Astrocyte (in vitro differentiated cells and primary cell): Measurements from ENCODE around the gene FHAD1. TPM values are rescaled to one million over a fixed set of nuclear protein-coding genes. Genes with fewer than 3 reads are reported as not detected.

ENCODE experiments used
- DNase-seq: peaks from one replicate; pipeline ENCODE4 v3.0.0-alpha.2; 2010; ENCODE audit warnings: low read depth
- FAIRE-seq: peaks from 2 replicates; lab custom pipeline; 2011; peaks lifted over from hg19 to GRCh38; lab: Jason Lieb, UNC
- H2AFZ ChIP-seq: 2 replicates; pipeline ENCODE4 v1.6.0; 2012; ENCODE audit warnings: low read depth, low read length, inconsistent platforms
- H3K27ac ChIP-seq: 2 replicates; pipeline ENCODE4 v1.5.1; 2011; ENCODE audit warnings: low read depth, low read length, inconsistent platforms
- H3K27me3 ChIP-seq: 2 replicates; pipeline ENCODE4 v1.6.0; 2011; ENCODE audit warnings: low read length, inconsistent platforms; ENCODE audit not compliant: insufficient read depth
- H3K36me3 ChIP-seq: 2 replicates; pipeline ENCODE4 v1.5.1; 2011; ENCODE audit warnings: low read length, inconsistent platforms; ENCODE audit not compliant: insufficient read depth
- H3K4me1 ChIP-seq: 2 replicates; pipeline ENCODE4 v1.5.1; 2011; ENCODE audit warnings: low read length, inconsistent platforms; ENCODE audit not compliant: insufficient read depth
- H3K4me2 ChIP-seq: 2 replicates; pipeline ENCODE4 v1.6.0; 2012; ENCODE audit warnings: low read length, inconsistent platforms
- H3K4me3 ChIP-seq: 2 replicates; pipeline ENCODE4 v1.5.1; 2011; ENCODE audit warnings: low read depth, mild to moderate bottlenecking, low read length, inconsistent platforms; ENCODE audit not compliant: insufficient read depth
- H3K79me2 ChIP-seq: 2 replicates; pipeline ENCODE4 v1.6.0; 2012; ENCODE audit warnings: mild to moderate bottlenecking, low read length, inconsistent platforms; ENCODE audit not compliant: insufficient read depth
- H3K9ac ChIP-seq: 2 replicates; pipeline ENCODE4 v1.6.0; 2012; ENCODE audit warnings: mild to moderate bottlenecking, low read length, inconsistent platforms
- H3K9me3 ChIP-seq: 2 replicates; pipeline ENCODE4 v1.5.1; 2012; ENCODE audit warnings: low read depth, mild to moderate bottlenecking, low read length, inconsistent platforms; ENCODE audit not compliant: insufficient read depth
- H4K20me1 ChIP-seq: 2 replicates; pipeline ENCODE4 v1.6.0; 2012; ENCODE audit warnings: low read length, inconsistent platforms; ENCODE audit not compliant: insufficient read depth
- H3K27ac Mint-ChIP-seq: one replicate; pipeline ENCODE4 v1.8.0; 2021; ENCODE audit warnings: mild to moderate bottlenecking, mixed read lengths; ENCODE audit not compliant: unreplicated experiment
- H3K27me3 Mint-ChIP-seq: one replicate; pipeline ENCODE4 v1.8.0; 2021; ENCODE audit warnings: low read depth, mixed read lengths; ENCODE audit not compliant: unreplicated experiment
- H3K36me3 Mint-ChIP-seq: one replicate; pipeline ENCODE4 v1.8.0; 2021; ENCODE audit warnings: low read depth, mixed read lengths; ENCODE audit not compliant: unreplicated experiment
- H3K4me1 Mint-ChIP-seq: one replicate; pipeline ENCODE4 v1.8.0; 2021; ENCODE audit warnings: low read depth, mixed read lengths; ENCODE audit not compliant: unreplicated experiment
- H3K4me3 Mint-ChIP-seq: one replicate; pipeline ENCODE4 v1.8.0; 2021; ENCODE audit warnings: mild to moderate bottlenecking, moderate library complexity, mixed read lengths; ENCODE audit not compliant: unreplicated experiment
- H3K9me3 Mint-ChIP-seq: one replicate; pipeline ENCODE4 v1.8.0; 2021; ENCODE audit warnings: mild to moderate bottlenecking, mixed read lengths; ENCODE audit not compliant: unreplicated experiment
- EZH2 ChIP-seq: IDR thresholded peaks from 2 replicates; pipeline ENCODE4 v1.6.1; 2012; ENCODE audit warnings: mild to moderate bottlenecking, low read length, inconsistent platforms; ENCODE audit not compliant: insufficient read depth
- total RNA-seq: library from RNA; stranded (reverse); gene quantifications from 2 replicates; pipeline ENCODE4 v1.2.1, GENCODE V29; 2021
- TF ChIP-seq, protein P1 (sequence below): IDR thresholded peaks from 2 replicates; pipeline ENCODE4 v1.5.1; 2011; ENCODE audit warnings: low read depth, mild to moderate bottlenecking, inconsistent platforms, low read length, moderate library complexity; ENCODE audit not compliant: insufficient read depth

The FHAD1 gene
- total RNA-seq, 1 donor from 2014 or later, result 0.25 TPM

- H3K4me2 ChIP-seq, result peak within 1 kb of the TSS; percentile 89
- DNase-seq (peak; percentile 46), FAIRE-seq (no peak)
- peak within 1 kb of the TSS; percentile 86 for H3K4me3 Mint-ChIP-seq
- H3K79me2 ChIP-seq, result peaks cover 44% of the 10 kb centered on the region
- peaks cover 13% of the 10 kb centered on the region for H3K36me3 Mint-ChIP-seq
- H4K20me1 ChIP-seq, result peaks cover 41% of the 10 kb centered on the region
- H3K27ac ChIP-seq, result peak within 1 kb of the TSS; percentile 55
- TF ChIP-seq, protein P1, sequence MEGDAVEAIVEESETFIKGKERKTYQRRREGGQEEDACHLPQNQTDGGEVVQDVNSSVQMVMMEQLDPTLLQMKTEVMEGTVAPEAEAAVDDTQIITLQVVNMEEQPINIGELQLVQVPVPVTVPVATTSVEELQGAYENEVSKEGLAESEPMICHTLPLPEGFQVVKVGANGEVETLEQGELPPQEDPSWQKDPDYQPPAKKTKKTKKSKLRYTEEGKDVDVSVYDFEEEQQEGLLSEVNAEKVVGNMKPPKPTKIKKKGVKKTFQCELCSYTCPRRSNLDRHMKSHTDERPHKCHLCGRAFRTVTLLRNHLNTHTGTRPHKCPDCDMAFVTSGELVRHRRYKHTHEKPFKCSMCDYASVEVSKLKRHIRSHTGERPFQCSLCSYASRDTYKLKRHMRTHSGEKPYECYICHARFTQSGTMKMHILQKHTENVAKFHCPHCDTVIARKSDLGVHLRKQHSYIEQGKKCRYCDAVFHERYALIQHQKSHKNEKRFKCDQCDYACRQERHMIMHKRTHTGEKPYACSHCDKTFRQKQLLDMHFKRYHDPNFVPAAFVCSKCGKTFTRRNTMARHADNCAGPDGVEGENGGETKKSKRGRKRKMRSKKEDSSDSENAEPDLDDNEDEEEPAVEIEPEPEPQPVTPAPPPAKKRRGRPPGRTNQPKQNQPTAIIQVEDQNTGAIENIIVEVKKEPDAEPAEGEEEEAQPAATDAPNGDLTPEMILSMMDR, result no peak
- no peak for TF ChIP-seq EZH2
- H3K4me1 Mint-ChIP-seq, result peaks cover 18% of the 10 kb centered on the region
- no peaks in the 10 kb centered on the region for H3K27me3 ChIP-seq
- H3K36me3 ChIP-seq, result no peaks in the 10 kb centered on the region
- H3K27me3 Mint-ChIP-seq, result peaks cover 16% of the 10 kb centered on the region
- H3K9me3 ChIP-seq, result no peaks in the 10 kb centered on the region
- H3K27ac Mint-ChIP-seq, result peak within 1 kb of the TSS; percentile 96
- peak within 1 kb of the TSS; percentile 72 for H3K4me3 ChIP-seq
- H3K4me1 ChIP-seq, result peaks cover 40% of the 10 kb centered on the region
- peak within 1 kb of the TSS; percentile 70 for H2AFZ ChIP-seq
- H3K9ac ChIP-seq, result peak within 1 kb of the TSS; percentile 86
- H3K9me3 Mint-ChIP-seq, result no peaks in the 10 kb centered on the region
Measured at GRCh38 chr1:15409388-15410222, 162.6 kb downstream of the FHAD1 start, which contains the start of gene EFHD2. TSS of gene EFHD2 (plus strand) at chr1:15409888. CDS start at chr1:15409972, 84 bp downstream.

DNA sequence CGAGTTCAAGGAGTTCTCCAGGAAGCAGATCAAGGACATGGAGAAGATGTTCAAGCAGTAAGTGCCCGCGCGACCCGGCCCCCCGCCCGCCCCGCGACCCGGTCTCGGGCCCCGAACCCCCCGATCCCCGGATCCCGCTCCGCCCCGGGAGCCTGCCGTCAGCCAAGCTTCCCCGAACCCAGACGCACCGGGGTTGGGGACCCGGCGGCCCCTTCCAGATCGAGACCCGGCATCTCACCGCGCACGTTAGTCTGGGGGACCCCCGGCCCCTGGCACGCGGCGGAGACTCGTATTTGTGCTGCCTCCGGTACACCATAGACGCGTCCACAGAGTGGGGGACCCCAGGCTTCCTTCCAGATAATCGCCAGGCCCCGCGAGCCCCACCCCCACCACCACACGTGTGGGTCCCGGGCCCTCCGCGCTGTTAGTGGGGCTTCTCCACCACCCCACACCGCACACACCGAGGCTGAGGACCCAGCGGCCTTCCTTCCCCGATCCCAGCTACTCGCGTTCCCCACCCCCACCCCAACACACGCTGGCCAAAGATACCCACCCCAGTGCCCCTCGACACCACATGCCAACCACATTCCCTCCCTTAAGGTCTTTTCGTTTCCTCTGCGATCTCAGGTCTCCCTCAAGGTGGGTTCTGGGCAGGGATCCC lies 163.3 kb downstream of the FHAD1 start:
- peak overlapping the region; percentile 86 for H3K9ac ChIP-seq

More for the DNA sequence above, 163.3 kb downstream of the FHAD1 start:
- peak overlapping the region; percentile 86 for H3K4me3 Mint-ChIP-seq
- peaks cover 13% of the 10 kb centered on the region for H3K36me3 Mint-ChIP-seq
- Histone ChIP-seq H3K4me1 (peaks cover 40% of the 10 kb centered on the region), H3K9me3 (no peaks in the 10 kb centered on the region), H3K4me3 (peak overlapping the region; percentile 72), H3K36me3 (no peaks in the 10 kb centered on the region), H3K27me3 (no peaks in the 10 kb centered on the region), H3K27ac (peak overlapping the region; percentile 55), H3K79me2 (peaks cover 49% of the 10 kb centered on the region), H2AFZ (peak overlapping the region; percentile 49), H3K4me2 (peak overlapping the region; percentile 89), H4K20me1 (peaks cover 45% of the 10 kb centered on the region)
- peaks cover 9% of the 10 kb centered on the region for H3K27me3 Mint-ChIP-seq
- TF ChIP-seq, protein P1, result no peak
- TF ChIP-seq EZH2, result no peak
- H3K27ac Mint-ChIP-seq, result no peak overlapping the region
- no peak for DNase-seq
- H3K9me3 Mint-ChIP-seq, result no peaks in the 10 kb centered on the region
- H3K4me1 Mint-ChIP-seq, result peaks cover 21% of the 10 kb centered on the region
- FAIRE-seq, result no peak
